GM18517 (cell line): ENCODE data around the gene NLRP1.

Experiments
- ATAC-seq: cut with Tn5 transposase; IDR thresholded peaks from one replicate; pipeline ENCODE4 v1.9.1; 2021; ENCODE audit warnings: mild to moderate bottlenecking, moderate library complexity; ENCODE audit not compliant: unreplicated experiment

The NLRP1 gene

DNA sequence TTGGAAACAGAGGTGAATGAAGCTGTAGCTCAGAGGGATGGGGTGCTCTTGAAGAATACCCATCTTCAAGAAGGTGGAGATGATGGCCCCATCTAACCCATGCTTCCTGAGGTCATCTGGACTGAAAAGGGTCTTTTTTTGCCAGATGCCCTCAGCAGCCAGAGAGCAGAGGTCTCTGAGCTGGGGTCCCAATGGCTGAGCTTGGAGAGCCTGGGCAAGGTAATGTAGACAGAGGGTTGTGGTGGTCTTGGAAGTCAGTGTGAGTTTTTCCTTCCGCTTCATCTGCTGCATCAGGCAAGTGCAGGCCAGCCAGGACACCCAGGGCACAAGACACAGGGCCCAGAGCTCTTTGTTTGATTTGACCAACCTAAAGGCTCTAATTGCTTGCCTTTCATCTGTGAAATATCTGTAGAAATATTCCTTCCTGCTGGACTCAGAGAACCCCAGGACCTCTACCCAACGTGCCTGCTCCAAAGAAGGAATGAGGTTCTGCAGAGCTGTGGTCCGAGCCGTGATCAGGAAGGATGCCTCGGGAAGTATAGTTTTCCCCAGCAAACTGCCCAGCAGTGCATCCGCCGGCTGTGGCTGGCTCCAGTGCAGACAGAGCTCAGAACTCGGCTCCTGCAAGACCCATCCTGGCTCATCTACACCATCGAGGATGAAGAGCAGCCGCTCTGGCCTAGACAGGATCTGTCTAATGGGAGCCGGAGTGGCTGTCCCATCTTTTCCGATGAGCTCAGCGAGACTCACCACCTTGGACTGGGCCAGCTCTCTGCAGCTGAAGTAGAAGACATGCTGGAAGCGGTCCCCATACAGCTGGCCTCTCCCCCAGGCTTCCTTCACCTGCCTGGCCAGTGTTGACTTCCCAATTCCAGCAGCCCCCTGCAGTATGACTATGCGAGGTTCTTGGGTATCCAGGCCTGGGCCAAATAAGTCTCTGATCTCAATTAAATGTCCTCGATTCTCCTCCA is 25.2 kb downstream of the NLRP1 start:
- ATAC-seq = no peak

DNA sequence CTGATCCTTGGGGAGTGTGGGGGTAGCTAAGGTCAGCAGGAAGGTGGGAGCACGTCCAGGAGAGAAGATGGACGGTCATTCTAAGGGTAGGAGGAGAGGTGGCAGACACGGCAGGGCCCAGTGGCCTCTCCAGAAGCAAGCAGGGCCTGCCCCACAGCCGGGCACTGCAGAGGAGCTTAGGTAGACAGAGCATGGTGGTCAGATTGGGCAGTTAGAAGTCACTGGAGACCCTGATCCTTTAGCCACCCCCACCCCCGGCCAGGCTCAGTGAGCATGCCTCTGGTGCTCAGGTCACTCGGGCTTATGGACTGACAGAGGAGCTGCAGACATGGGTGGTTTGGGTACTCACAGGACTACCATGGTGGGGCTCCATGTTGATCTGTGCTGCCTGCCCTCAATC is 26.3 kb downstream of the NLRP1 start:
- no peak for ATAC-seq

DNA sequence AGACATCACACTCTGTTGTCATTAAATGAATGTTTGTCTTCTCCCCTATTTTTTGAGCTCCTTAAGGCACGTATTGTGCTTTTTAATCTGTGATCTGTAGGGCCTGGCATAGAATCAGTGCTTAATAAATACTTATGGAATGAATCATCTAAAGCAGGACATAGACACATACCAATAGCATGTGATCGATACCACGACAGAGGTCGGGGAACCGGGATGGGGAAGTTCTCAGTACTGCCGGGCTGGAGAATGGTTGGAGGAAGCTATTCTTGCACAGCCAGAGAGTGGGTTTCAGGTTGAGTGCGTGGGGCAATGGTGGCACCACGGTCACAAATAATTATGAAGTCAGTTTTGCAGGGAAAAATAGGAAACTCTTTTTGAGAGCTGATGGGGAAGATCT is 26.8 kb downstream of the NLRP1 start:
- ATAC-seq = no peak

DNA sequence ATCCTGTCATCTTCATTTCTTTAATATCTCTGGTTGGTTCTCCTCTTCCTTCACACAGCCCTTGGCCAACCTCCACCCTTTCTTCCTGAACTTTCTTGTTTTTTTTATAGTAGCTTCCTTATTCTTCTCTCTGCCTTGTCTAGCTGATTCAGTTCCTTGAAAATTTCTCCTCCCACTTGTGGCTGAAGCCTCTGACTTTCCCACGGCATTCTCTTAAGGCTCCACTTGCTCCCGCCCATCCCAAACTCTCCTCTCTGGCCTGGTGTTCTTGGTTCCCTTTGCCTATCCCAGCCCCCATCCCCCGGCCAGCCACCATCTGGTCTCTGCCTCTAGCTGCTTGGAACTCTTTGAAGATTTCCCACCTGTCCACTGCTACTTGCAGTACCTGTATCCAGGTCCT is 29.1 kb downstream of the NLRP1 start:
- no peak for ATAC-seq

DNA sequence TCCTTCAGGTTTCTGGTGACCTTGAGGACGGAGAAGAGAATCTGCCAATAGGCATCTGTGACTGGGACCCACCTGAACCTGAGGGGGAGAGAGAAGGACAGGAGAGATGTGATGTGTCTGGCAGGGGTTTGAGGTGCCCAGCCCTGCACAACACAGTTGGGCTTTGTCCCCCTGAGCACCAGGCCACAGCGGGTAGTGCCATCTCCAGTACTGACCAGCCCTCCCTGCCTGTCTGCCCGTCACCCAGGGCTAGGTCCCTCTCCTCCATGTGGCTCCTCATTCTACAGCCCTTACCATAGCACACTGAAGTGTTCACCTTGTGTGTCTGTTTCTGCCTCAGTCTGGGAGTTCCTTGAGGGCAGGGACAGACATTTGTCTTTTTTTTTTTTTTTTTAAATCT is 30.8 kb downstream of the NLRP1 start:
- ATAC-seq = no peak

DNA sequence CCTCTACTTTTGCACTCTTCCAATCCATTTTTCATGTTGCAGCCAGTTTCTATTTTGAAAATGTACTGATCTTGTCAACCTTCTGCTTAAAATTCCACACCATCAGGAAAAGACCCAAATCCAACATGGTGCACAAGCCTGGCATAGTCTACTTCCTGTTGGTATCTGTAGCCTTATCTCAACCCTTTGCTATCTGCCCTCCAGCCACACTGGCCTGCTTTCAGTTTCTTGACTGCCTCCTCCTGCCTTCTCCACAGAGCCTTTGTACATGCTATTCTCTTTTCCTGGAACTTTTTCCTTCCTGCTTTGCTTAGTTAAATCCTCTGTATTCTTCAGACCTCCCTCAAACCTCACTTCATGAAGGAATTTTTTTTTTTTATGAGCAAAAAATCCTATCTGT is 31.5 kb downstream of the NLRP1 start:
- no peak for ATAC-seq

DNA sequence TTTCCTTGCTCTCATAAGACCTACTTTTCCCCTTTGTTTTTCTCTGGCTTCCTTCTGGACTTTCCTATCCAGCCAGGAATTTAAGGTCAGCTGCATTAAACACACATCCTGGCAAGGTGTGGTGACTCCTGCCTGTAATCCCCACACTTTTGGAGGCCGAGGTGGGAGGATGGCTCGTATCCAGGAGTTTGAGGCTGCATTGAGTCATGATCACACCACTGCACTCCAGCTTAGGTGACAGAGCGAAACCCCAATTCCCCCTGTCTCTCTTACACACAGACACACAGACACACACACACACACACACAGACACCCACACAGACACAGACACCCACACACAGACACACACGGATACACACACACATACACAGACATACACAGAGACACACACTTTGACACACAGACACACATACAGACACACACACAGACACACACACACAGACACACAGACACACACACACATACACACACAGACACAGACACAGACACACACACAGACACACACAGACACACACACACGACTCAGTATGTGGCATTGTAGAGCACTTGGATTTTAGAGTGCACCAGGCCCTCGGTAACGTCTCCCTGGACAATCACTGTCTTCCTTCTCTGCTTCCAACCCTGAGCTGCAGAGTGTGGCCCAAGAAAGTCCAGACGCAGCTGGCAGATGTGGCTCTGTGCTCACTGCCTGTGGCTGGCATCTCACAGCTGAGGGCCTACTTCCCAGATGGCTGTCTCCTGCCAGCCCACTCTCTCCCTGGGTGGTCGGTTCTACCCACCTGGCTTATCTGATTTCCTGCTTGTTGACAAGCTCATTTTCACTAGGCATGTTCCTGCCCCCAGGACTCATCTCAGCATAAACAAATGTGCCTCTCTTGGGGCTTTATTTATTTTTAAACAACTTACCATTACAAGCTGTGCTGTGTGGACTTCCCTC is 39.0 kb downstream of the NLRP1 start:
- no peak for ATAC-seq

DNA sequence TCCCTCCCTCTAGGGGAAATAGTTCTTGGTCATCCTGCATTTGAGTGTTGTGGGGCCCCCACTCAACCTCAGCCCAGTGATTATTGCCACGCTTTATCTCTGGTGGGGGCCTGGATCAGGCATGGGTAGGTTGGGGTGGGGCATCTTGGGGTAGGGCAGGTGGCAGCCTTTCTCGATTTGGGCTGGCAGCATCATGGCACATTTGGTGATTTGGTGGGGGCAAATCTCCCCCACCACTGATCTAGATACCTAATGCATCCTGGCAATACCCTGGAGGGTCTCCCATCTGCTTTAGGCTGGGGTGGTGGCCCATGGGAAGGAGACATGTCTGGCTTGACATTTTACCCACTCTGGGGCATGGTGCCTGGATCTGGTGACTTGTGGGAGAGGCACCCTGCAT is 40.2 kb downstream of the NLRP1 start:
- ATAC-seq = no peak

DNA sequence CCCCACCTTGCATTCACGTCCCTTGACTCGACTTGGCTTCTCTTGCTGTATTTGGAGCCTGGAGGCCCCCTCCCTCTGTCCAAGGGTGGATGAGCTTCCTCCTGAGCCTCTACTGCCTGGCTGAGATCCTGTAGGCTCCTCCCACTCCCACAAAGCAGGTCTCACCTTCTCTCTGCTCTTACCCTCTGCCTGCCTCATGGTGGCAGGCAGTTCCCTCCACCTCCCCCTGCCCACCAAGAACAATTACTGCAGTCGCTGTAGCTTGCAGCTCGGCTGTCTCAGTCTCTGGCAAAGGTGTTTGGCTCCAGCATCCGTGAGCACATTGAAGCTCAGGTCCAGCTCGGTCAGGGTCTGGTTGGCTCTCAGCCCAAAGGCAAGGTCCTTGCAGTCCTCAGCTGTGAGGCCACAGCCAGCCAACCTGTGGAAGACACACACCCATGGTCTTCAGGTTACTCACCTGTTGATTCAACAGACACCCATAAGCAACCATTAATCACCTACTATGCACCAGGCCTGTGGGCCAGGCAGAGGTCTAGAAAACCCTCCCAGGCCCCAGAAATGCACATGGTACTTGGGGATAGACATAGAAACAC is 42.6 kb downstream of the NLRP1 start:
- ATAC-seq = no peak

DNA sequence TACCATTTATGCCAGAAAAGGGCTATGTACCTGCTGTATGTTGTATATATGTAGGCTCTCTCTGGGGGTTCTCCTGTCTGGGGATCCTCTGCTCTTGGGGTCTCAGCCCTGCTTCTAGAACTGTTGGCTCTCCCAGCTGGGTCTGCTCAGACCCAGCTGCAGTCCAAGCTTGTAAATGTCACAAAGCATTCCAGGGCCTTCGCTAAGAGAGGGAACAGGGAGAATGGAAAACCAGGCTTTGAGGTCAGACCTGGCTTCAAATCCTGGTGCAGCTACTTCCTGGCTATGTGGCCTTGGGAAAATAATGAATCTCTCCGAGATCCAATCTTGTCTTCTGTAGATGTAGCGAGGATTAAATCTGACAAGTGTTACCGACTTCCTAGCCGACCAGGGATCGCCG is 44.0 kb downstream of the NLRP1 start:
- no peak for ATAC-seq

DNA sequence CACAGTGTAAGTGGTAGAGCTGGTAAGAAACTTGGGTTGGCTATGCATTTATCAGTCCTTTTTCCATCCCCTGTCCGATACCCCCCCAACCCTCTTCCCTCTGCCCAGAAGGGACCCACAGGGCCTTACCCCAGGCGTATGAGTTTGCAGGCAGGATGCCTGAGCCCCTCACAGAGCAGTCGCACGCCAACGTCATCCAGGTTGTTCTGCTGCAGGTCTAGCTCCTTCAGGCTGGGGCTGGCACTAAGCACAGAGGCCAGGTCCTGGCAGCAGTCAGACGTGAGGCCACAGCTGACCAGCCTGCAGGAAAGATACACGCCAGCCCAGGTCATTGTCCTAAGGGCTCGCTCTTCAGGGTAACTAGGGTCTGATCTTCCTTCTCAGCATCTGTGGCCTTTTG is 45.0 kb downstream of the NLRP1 start:
- ATAC-seq = no peak

DNA sequence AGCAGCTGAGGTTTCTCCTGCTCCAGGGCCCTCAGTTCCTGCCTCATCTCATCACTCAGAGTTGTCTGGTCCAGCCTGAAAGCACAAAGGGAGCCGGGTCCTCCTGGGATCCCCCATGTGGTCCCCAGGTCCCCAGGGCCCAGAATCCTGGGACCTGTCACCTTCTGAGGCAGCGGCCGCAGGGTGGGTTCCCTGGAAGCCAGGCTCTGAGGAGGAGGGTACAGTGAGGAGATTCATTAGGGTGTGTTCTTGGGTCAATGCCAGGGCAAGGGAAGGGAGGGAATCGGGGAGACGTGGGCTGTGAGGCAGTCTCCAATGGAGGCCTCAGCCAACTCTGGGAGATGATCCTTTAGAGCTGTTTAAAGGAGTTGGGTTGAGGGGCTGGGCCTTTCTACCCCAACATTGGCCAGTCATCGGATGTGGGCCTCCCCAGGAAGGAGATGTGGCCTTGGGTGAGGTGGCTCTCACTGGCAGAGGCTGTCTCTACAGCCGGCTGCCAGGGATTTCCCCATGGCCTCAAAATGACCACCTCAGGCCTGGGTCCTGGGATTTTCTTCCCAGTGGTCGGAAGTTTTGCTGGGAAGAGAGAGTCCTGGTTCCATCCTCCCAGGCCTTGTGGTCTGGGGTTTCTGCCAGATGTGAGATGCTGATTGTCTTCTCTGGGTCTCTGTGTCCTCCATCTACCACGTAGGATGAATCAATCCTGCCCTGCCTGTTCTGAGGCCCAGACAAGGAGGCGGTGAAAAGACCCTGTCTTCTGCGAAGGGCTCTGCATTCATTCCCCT is 47.3 kb downstream of the NLRP1 start:
- ATAC-seq = no peak

DNA sequence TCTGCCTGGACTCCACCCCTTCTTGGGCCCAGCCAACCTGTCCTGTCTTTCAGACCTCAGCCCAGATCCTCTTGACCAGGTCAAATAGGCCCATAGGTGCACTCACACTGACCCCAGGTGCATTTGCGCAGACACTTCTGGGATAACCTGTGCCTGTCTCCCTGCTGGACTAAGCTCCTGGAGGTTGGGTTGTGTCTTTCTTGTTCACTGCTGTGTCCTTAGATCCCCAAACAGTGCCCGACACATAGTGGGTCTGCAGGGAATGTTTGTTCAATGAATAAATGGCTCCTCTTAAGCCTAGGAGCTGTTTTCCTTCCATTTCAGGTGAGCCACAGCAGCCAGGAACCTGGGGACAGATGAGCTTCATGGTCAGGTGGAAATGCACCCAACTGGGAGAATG is 48.9 kb downstream of the NLRP1 start:
- no peak for ATAC-seq

DNA sequence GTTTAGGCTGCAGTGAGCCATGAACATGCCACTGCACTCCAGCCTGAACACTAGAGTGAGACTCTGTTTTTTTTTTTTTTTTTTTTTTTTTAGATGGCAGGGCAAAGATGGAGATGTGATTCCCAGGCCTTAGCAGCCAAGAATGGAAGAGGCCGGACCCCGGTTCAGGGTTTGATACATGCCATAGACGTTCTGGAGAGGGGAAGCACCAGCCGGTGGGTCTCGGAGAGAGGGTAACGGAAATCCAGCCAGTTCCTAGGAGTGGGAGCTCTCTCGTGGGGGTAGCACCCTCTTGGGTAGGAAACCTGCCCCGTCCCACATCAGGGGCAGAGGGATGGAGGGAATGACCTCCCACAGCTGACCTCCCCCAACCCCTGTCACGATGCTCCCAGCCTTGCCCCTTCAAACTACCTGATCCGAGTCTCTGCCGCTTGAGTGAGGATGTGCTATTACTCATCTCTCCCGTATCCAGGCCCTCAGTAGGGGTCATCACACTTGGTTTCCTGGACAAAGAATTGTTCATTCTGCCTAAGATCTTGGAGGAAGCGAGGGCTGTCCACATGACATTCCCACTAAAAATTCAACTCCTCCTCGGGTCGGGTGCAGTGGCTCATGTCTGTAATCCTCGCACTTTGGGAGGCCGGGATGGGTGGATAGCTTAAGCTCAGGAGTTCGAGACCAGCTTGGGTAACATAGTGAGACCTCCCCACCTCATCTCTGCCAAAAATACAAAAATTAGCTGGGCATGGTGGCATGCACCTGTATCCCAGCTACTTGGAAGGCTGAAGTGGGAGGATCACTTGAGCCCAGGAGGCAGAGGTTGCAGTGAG is 50.6 kb downstream of the NLRP1 start:
- ATAC-seq = no peak

DNA sequence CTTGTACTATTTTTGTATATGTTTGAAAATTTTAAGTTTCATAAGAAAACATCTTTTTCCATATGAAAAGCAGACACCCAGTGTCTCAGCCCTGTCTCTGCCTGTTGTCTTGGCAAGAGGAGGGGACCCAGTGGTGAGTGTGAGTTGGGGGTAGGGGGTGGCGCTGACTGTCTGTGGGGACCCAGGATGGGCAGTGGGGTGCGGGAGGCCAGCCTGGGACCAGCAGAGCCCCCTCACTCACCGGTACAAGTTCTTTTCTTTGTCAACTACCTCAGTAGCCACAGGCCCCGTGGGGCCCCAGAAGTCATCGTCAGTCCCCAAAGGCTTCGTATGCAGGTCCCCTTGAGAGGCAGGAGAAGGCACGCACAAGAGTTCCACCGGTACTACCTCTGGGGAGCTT is 51.7 kb downstream of the NLRP1 start:
- ATAC-seq = no peak

DNA sequence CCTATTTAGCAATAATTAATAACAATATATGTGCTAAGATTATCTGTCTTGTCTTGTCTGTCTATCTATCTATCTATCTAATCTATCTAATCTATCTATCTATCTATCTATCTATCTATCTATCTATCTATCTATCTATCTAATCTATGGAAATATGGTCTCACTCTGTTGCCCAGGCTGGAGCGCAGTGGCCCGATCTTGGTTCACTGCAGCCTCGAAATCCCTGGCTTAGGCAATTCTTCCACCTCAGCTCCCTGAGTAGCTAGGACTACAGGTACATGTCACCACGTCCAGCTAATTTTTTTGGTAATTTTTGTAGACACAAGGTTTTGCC is 53.3 kb downstream of the NLRP1 start:
- no peak for ATAC-seq

DNA sequence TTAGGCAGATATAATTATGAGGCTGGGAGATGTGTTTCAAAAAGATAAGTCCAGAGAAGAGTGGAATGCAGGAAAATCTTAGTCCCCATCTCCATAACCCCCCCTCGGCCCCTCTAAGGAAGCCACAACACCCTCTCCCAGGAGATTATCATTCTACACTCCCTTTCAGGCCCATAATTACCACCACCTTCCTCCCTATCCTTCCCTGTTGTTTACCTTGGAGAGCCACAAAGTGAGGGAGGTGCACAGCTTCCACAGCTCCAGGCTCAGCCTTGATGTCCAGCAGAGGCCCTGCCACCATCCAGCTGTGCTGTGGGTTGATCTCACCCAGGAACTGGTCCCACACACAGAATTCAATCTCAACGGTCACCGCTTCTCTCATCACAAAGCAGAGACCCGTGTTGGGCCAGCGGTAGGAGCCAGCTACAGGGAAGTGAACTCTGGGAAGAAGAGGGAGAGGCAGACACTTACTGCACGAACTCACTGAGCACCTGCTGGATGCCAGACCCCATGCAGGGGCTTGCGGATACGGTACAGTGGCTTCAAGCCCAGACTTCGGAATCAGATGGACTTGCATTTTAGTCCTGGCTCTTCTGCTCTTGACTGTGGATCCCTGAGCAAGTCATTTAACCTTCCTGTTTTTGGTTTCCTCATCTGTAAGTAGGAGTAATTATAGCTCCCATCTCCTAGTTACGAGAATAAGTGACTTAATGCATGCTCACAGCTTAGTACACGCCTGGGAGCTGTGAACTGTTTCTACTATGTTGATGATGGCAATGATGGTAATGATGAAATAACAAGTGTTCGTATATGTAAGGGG is 53.8 kb downstream of the NLRP1 start:
- no peak for ATAC-seq

DNA sequence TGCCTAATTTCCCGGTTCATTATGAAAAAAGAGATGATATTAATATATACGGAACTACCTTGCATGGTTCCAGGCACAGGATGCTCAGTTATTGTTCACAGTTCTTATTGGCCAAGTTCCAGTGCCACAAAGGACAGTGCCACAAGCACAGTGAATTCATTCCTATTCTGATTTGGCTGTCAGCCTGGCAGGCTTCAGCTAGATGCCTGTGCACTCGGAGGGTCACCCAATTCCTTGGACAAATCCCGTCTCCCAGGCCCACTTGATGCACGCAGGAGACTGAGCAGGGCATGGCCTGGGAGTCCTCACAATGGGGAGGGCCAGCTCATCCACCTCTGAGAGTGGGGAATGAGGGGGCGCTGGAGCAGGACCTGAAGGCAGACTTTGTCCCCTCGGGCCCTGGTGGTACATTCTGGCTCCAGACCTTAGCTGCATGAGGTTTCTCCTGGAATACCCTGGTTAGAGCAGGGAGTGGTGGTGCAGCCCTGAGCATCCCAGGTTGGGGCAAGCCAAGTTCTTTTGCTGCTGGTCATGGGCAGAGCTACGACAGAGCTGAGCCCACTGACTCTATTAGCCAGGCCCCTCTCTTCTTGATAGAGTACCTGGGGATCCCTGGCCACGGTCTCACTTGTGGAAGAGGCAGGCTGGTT is 56.6 kb downstream of the NLRP1 start:
- ATAC-seq = no peak
